ENCODE measurements around the gene GNLY.
A peak's percentile ranks its signal among the peaks of the same experiment; 100 is the strongest.

GNLY gene

GRCh38 chr2:85728883-85729824 is 35.0 kb downstream of the GNLY start:
- DNase-seq (ENCODE audit: low spot score), result peak; percentile 95

- DNase-seq (ENCODE audit: low spot score), result no peak
Observed at GRCh38 chr2:85729825-85730510, 35.8 kb downstream of the GNLY start.

- DNase-seq (ENCODE audit: low spot score), result no peak
Observed at GRCh38 chr2:85730686-85731230, 36.6 kb downstream of the GNLY start.

GRCh38 chr2:85731606-85732005 is 37.4 kb downstream of the GNLY start:
- no peak for DNase-seq (ENCODE audit: low spot score)

- DNase-seq (ENCODE audit: low spot score), result no peak
Observed at GRCh38 chr2:85732467-85733120, 38.4 kb downstream of the GNLY start.

GRCh38 chr2:85733121-85733960 is 39.2 kb downstream of the GNLY start:
- no peak for DNase-seq (ENCODE audit: low spot score)

- no peak for DNase-seq (ENCODE audit: low spot score)
Observed at GRCh38 chr2:85734015-85734414, 39.9 kb downstream of the GNLY start.

- DNase-seq (ENCODE audit: low spot score), result no peak
Observed at GRCh38 chr2:85734942-85735608, 40.9 kb downstream of the GNLY start.

GRCh38 chr2:85735691-85736090 is 41.5 kb downstream of the GNLY start:
- DNase-seq (ENCODE audit: low spot score), result no peak

- no peak for DNase-seq (ENCODE audit: low spot score)
Observed at GRCh38 chr2:85736456-85737355, 42.5 kb downstream of the GNLY start.

GRCh38 chr2:85737481-85737880 is 43.3 kb downstream of the GNLY start:
- no peak for DNase-seq (ENCODE audit: low spot score)

- peak; percentile 83 for DNase-seq (ENCODE audit: low spot score)
Observed at GRCh38 chr2:85737961-85738360, 43.8 kb downstream of the GNLY start.

GRCh38 chr2:85740193-85740592 is 46.0 kb downstream of the GNLY start:
- no peak for DNase-seq (ENCODE audit: low spot score)

GRCh38 chr2:85741211-85741832 is 47.2 kb downstream of the GNLY start:
- no peak for DNase-seq (ENCODE audit: low spot score)

GRCh38 chr2:85741833-85742455 is 47.8 kb downstream of the GNLY start:
- peak; percentile 85 for DNase-seq (ENCODE audit: low spot score)

GRCh38 chr2:85743304-85743978 is 49.3 kb downstream of the GNLY start:
- DNase-seq (ENCODE audit: low spot score), result no peak

- no peak for DNase-seq (ENCODE audit: low spot score)
Observed at GRCh38 chr2:85744055-85744454, 49.9 kb downstream of the GNLY start.

Measured in left forelimb (tissue), 1 donor.